CD4-positive, alpha-beta T cell treated with Interleukin-6 at 100 ng/mL for 8 hours (primary cell): Measurements from ENCODE around the gene AMBP.

ENCODE experiments used
- DNase-seq: peaks from one replicate; pipeline ENCODE4 v3.0.0-alpha.2; 2020; ENCODE audit warnings: mixed read lengths, low spot score

AMBP gene

GRCh38 chr9:114072184-114073140 lies 5.6 kb downstream of the AMBP start:
- DNase-seq = no peak

- no peak for DNase-seq
Measured at GRCh38 chr9:114071197-114071795, 6.8 kb downstream of the AMBP start.

GRCh38 chr9:114070188-114071103 lies 7.7 kb downstream of the AMBP start:
- no peak for DNase-seq

- DNase-seq = no peak
Measured at GRCh38 chr9:114069476-114070187, 8.5 kb downstream of the AMBP start.

DNA sequence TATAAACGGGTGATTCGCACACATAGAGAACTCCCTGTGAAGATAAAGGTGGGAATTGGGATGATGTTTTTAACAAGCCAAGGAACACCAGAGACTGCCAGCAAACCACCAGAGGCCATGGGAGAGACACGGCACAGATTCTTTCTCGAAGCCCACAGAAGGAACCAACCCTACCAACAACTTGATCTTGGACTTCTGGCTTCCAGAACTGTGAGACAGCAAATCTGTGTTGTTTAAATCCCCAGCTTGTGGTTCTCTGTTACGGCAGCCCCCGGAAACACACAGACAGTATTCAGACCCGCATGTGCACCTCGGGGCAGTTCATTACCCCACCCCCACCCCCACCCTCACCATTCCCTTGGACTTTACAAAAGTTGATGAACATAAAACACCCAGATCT lies 12.8 kb downstream of the AMBP start:
- no peak for DNase-seq

DNA sequence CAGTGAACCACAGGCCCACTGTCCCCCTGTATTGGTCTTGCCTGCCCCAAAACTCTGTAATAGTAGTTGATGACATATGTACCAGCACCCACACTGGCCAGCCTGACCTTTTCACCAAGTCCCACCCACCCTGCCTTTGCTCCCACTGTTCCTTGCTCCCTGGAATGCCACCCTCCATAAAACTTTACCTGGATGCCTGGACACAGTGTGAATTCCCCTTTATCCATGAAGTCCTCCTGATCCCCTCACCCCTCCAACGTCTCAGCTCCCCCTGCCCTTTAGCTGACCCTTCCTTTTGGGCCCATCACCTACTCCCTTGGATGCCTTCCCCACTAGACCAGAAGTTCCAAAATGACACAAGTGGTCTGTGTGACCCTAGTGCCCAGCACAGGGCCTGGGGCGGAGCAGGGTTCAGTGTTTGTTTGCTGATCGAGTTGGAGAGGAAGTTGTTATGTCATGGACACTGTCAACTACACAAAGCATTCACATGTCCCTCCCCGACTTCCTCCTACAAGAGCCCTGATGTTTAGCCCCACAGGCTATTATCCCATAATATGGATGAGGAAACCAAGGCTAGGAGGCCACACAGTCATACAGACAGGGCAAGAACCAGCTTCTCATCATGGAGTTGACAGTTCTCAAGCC lies 16.1 kb downstream of the AMBP start:
- no peak for DNase-seq

- no peak for DNase-seq
Measured at GRCh38 chr9:114061292-114061691, 16.8 kb downstream of the AMBP start.

GRCh38 chr9:114060711-114061110 lies 17.4 kb downstream of the AMBP start:
- no peak for DNase-seq

DNA sequence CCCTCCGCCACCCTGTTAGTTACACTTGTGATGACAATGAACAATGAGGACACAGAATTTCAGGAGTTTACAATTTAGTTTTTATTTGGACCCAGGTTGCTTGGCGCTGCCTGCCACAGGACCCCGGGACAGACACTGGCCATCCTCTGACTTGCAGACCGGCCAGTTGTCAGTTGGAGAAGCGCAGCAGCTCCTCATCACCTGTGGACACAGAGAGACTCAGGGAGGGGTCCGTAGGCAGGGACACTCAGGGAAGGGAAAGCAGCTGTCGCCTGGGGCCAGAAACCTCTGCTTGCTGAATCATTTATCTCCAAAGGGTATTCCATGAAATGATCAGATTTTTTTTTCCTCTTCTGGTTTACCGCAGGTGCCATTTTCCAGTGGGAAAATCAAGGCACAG lies 18.0 kb downstream of the AMBP start:
- DNase-seq = no peak

DNA sequence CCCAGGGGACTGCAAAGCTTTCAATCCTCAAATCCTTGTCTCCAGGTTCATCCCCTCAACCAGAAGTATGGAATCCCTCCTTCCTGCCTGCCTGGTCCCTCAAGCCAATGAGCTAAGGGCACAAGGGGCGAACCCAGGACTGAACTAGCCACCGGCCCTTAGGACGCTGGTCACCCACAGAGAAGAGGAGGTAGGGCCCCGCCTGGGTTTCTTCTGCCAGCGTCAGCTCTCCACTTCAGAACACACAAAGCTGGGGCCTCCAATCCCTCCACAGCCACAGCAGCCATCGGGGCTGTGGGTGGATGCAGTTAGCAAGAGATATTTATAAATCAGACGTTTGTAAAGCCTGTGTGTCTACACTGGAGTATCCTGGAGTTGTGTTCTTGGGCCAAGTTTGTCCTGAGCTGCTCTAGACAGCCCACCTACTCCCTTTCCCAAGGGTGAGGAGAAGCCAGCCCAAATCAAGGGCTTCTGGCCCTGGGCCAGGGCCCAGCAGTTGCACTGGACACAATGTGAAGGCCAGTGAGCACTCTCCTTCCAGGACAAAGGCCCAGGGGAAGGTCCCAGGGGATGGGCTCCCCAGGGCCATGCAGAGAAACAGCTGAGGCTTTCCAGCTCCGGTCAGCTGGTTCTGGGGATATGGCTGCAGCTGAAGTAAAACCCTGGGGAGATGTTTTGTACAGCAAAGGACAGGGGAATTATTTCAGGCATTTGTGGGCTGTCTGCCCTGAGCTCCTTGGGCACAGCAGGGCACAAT lies 18.9 kb downstream of the AMBP start:
- DNase-seq = no peak

GRCh38 chr9:114058688-114059046 lies 19.4 kb downstream of the AMBP start:
- DNase-seq = no peak

DNA sequence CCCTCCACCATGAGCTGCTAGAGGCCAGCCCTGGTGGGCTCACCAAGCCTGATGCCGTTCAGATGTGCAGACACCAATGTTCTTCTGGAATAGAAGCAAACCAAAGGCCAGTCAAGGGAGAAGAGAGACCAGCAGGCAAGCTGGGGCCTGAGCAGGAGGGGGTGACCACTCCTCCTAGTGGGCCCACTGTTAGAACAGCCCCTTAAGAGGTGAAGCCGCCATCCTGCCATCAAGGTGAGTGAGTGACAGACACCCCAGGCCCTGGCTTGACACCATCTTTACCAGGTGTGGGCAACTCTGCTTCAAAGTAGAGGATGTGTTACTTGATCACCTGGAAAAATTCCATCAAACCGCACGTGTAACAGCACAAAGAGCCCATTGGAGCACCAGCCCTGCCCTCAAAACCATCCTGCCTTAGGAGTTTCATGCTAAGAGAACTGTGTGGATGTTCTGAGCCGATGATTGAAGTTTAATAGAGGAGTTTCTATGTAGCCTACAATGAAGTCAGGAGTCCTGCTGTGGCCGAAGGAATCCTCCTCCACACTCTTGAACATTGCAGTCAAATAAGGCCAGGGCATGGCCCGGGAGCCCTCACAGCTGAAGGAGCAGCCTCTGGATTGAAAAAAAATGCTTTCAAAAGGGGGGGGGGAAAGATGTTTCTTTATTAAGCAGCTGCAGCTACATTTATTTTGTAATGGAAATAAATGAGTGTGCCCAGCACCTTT lies 20.8 kb downstream of the AMBP start:
- DNase-seq = no peak

- DNase-seq = no peak
Measured at GRCh38 chr9:114056527-114056926, 21.6 kb downstream of the AMBP start.

- DNase-seq = no peak
Measured at GRCh38 chr9:114055894-114056293, 22.2 kb downstream of the AMBP start.

- no peak for DNase-seq
Measured at GRCh38 chr9:114055061-114055460, 23.0 kb downstream of the AMBP start.

GRCh38 chr9:114054191-114054690 lies 23.9 kb downstream of the AMBP start:
- no peak for DNase-seq

GRCh38 chr9:114053246-114054005 lies 24.7 kb downstream of the AMBP start:
- DNase-seq = no peak

GRCh38 chr9:114051706-114052105 lies 26.4 kb downstream of the AMBP start:
- DNase-seq = no peak

DNA sequence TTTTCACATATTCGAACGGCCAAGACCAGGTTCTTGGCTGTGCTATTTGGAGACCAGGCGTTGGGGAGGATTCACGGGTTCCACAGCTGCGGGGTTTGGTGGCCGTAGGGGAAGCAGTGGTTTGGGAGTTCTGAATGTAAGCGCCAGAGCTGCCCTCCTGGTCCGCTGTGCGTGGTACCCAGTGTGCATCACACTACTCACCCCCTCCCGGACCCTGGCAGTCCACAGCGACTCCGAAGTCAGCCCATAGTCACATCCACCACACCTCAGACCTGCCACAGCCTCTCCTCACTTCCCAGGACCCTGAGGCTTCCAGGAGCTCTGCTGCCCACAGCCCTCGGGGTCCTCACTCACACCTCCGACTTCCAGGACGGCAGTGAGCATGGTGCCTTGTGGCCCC lies 26.8 kb downstream of the AMBP start:
- no peak for DNase-seq
